ENCODE results near the gene GABRB2.

Gene GABRB2

GRCh38 chr5:161442471-161442870, 104.1 kb downstream of the GABRB2 start:
- no peak for TF ChIP-seq FOXP2 (optimal IDR thresholded peaks at IDR 0.05; ENCODE audit: borderline replicate concordance, extremely low read depth, extremely low read length, insufficient read depth)
- no peak for TF ChIP-seq TAF1 (IDR thresholded peaks at IDR 0.05; ENCODE audit: borderline replicate concordance, insufficient read depth, low read length)
- no peak for TF ChIP-seq SIN3A (IDR thresholded peaks at IDR 0.05; ENCODE audit: borderline replicate concordance, insufficient read depth, low read length)
- no peak for TF ChIP-seq REST (IDR thresholded peaks at IDR 0.05; ENCODE audit: insufficient read depth in 1 of 2, low read depth in 2 of 2, low read length in 2 of 2)
- TF ChIP-seq POLR2AphosphoS5 (IDR thresholded peaks at IDR 0.05; ENCODE audit: low read depth, low read length) = no peak

- TF ChIP-seq FOXP2 (optimal IDR thresholded peaks at IDR 0.05; ENCODE audit: borderline replicate concordance, extremely low read depth, extremely low read length, insufficient read depth) (no peak), REST (IDR thresholded peaks at IDR 0.05; ENCODE audit: insufficient read depth in 1 of 2, low read depth in 2 of 2, low read length in 2 of 2) (no peak), POLR2AphosphoS5 (IDR thresholded peaks at IDR 0.05; ENCODE audit: low read depth, low read length) (no peak), SIN3A (IDR thresholded peaks at IDR 0.05; ENCODE audit: borderline replicate concordance, insufficient read depth, low read length) (no peak), TAF1 (IDR thresholded peaks at IDR 0.05; ENCODE audit: borderline replicate concordance, insufficient read depth, low read length) (no peak)
Observed at GRCh38 chr5:161432798-161433197, 113.7 kb downstream of the GABRB2 start.

GRCh38 chr5:161431963-161432362, 114.6 kb downstream of the GABRB2 start:
- TF ChIP-seq TAF1 (IDR thresholded peaks at IDR 0.05; ENCODE audit: borderline replicate concordance, insufficient read depth, low read length) = no peak
- no peak for TF ChIP-seq REST (IDR thresholded peaks at IDR 0.05; ENCODE audit: insufficient read depth in 1 of 2, low read depth in 2 of 2, low read length in 2 of 2)
- no peak for TF ChIP-seq FOXP2 (optimal IDR thresholded peaks at IDR 0.05; ENCODE audit: borderline replicate concordance, extremely low read depth, extremely low read length, insufficient read depth)
- no peak for TF ChIP-seq SIN3A (IDR thresholded peaks at IDR 0.05; ENCODE audit: borderline replicate concordance, insufficient read depth, low read length)
- TF ChIP-seq POLR2AphosphoS5 (IDR thresholded peaks at IDR 0.05; ENCODE audit: low read depth, low read length) = no peak

- TF ChIP-seq TAF1 (IDR thresholded peaks at IDR 0.05; ENCODE audit: borderline replicate concordance, insufficient read depth, low read length) (no peak), SIN3A (IDR thresholded peaks at IDR 0.05; ENCODE audit: borderline replicate concordance, insufficient read depth, low read length) (no peak), REST (IDR thresholded peaks at IDR 0.05; ENCODE audit: insufficient read depth in 1 of 2, low read depth in 2 of 2, low read length in 2 of 2) (no peak), FOXP2 (optimal IDR thresholded peaks at IDR 0.05; ENCODE audit: borderline replicate concordance, extremely low read depth, extremely low read length, insufficient read depth) (no peak), POLR2AphosphoS5 (IDR thresholded peaks at IDR 0.05; ENCODE audit: low read depth, low read length) (no peak)
Observed at GRCh38 chr5:161421067-161421466, 125.5 kb downstream of the GABRB2 start.

- TF ChIP-seq REST (IDR thresholded peaks at IDR 0.05; ENCODE audit: insufficient read depth in 1 of 2, low read depth in 2 of 2, low read length in 2 of 2) (no peak), TAF1 (IDR thresholded peaks at IDR 0.05; ENCODE audit: borderline replicate concordance, insufficient read depth, low read length) (no peak), SIN3A (IDR thresholded peaks at IDR 0.05; ENCODE audit: borderline replicate concordance, insufficient read depth, low read length) (no peak), POLR2AphosphoS5 (IDR thresholded peaks at IDR 0.05; ENCODE audit: low read depth, low read length) (no peak), FOXP2 (optimal IDR thresholded peaks at IDR 0.05; ENCODE audit: borderline replicate concordance, extremely low read depth, extremely low read length, insufficient read depth) (no peak)
Observed at GRCh38 chr5:161420521-161420920, 126.0 kb downstream of the GABRB2 start.

All from PFSK-1 (cell line).